GM21515 (cell line): ENCODE data around the gene SLC28A1.

Source experiments
- ATAC-seq: cut with Tn5 transposase; IDR thresholded peaks from one replicate; pipeline ENCODE4 v1.9.1; 2021; ENCODE audit not compliant: unreplicated experiment

The SLC28A1 gene

GRCh38 chr15:84991014-84991712 is 106.7 kb downstream of the SLC28A1 start:
- no peak for ATAC-seq

- no peak for ATAC-seq
Measured at GRCh38 chr15:84992157-84992944, 107.9 kb downstream of the SLC28A1 start.
